Stomach smooth muscle (tissue), 2 donors: Measurements from ENCODE around the gene TMBIM1.

Source experiments
- H3K27ac ChIP-seq: one replicate; pipeline ENCODE4 v1.7.0; 2013; ENCODE audit warnings: mild to moderate bottlenecking, low read length, inconsistent platforms
- H3K27me3 ChIP-seq, 2 donors: one replicate each; pipeline ENCODE4 v1.7.0; 2013; ENCODE audit warnings: low read length in 2 of 2; ENCODE audit not compliant: insufficient read depth in 2 of 2, control insufficient read depth in 1 of 2
- H3K36me3 ChIP-seq, 2 donors: one replicate each; pipeline ENCODE4 v1.7.0; 2013; ENCODE audit warnings: low read length in 2 of 2; ENCODE audit not compliant: control insufficient read depth in 2 of 2, insufficient read depth in 2 of 2
- H3K4me1 ChIP-seq: one replicate; pipeline ENCODE4 v1.7.0; 2013; ENCODE audit warnings: low read length; ENCODE audit not compliant: control insufficient read depth, insufficient read depth
- H3K4me3 ChIP-seq, 2 donors: one replicate each; pipeline ENCODE4 v1.7.0; 2013; ENCODE audit warnings: low read length in 2 of 2
- H3K9ac ChIP-seq, 2 donors: one replicate each; pipeline ENCODE4 v1.7.0; 2013; ENCODE audit warnings: low read length in 2 of 2, mild to moderate bottlenecking in 1 of 2
- H3K9me3 ChIP-seq, 2 donors: one replicate each; pipeline ENCODE4 v1.7.0; 2013; ENCODE audit warnings: low read length in 2 of 2; ENCODE audit not compliant: control insufficient read depth in 2 of 2
- donor health status: healthy.
- donor health status: Pancreatic carcinoma.

Gene TMBIM1

GRCh38 chr2:218229239-218229638, 63.1 kb downstream of the TMBIM1 start:
- H3K27ac ChIP-seq, result peak overlapping the region; percentile 13
- H3K9ac ChIP-seq, result no peak overlapping the region
- H3K27me3 ChIP-seq, result no peaks in the 10 kb centered on the region
- no peak overlapping the region for H3K4me3 ChIP-seq
- H3K9me3 ChIP-seq, result no peaks in the 10 kb centered on the region
- peaks cover 5% of the 10 kb centered on the region for H3K4me1 ChIP-seq
- H3K36me3 ChIP-seq, result peaks cover 28 to 31% of the 10 kb centered on the region in 2 donors

DNA sequence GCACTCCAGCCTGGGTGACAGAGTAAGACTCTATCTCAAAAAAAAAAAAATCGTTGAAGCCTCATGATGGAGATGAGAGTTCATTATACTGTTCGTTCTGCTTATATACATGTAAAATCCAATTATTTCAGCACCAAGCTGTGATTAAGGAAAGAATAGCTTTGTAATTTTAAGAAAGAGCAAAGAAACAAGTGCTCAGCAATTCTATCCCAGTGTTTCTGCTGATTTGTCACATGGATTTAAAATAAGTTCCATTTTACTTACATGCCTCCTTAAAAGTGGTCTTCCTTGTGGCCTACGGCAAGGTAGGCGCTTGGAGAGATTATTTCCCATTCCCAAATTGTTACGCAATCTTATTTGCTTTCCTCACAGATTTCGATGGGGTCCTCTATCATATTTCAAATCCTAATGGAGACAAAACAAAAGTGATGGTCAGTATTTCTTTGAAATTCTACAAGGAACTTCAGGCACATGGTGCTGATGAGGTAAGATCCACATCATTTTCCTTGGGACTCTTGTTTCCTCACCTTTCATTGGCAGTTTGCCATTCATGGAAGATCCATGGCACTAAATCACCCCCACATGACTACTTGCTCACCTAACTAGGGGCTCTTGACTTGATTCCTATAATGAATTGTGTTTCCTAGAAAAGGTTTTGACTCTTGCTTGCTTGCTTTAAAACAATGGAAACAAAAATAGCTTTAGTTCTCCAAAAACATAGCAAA, 63.8 kb downstream of the TMBIM1 start:
- Histone ChIP-seq H3K9me3 (no peaks in the 10 kb centered on the region), H3K4me3 (no peak overlapping the region), H3K36me3 (peaks cover 28 to 31% of the 10 kb centered on the region in 2 donors), H3K27ac (peak overlapping the region; percentile 13), H3K27me3 (no peaks in the 10 kb centered on the region), H3K9ac (no peak overlapping the region), H3K4me1 (peaks cover 5% of the 10 kb centered on the region)

GRCh38 chr2:218226903-218227302, 65.4 kb downstream of the TMBIM1 start:
- Histone ChIP-seq H3K9me3 (no peaks in the 10 kb centered on the region), H3K4me3 (no peak overlapping the region), H3K9ac (no peak overlapping the region), H3K4me1 (peaks cover 5% of the 10 kb centered on the region), H3K36me3 (peaks cover 24 to 31% of the 10 kb centered on the region in 2 donors), H3K27me3 (no peaks in the 10 kb centered on the region), H3K27ac (no peak overlapping the region)
